ENCODE measurements around the gene STK38.

STK38 gene

GRCh38 chr6:36563237-36563927 lies 16.1 kb upstream of the STK38 start:
- no peak for DNase-seq

GRCh38 chr6:36560822-36561221 lies 13.5 kb upstream of the STK38 start:
- DNase-seq: no peak

GRCh38 chr6:36559011-36559793 lies 11.9 kb upstream of the STK38 start:
- DNase-seq: no peak

GRCh38 chr6:36556281-36556680 lies 9.0 kb upstream of the STK38 start:
- peak; percentile 14 for DNase-seq

- peak; percentile 5 for DNase-seq
These were observed 8.5 kb upstream of the STK38 start for GRCh38 chr6:36555750-36556252.

- DNase-seq: peak; percentile 45
These were observed 3.3 kb upstream of the STK38 start for GRCh38 chr6:36550473-36551000.

GRCh38 chr6:36548401-36548743 lies 1.1 kb upstream of the STK38 start:
- no peak for DNase-seq

GRCh38 chr6:36547646-36548400 lies 544 bp upstream of the STK38 start:
- DNase-seq: no peak

- peak; percentile 55 for DNase-seq
These were observed 865 bp downstream of the STK38 start for GRCh38 chr6:36546308-36546919.

- DNase-seq: no peak
These were observed 1.4 kb downstream of the STK38 start for GRCh38 chr6:36545767-36546307.

GRCh38 chr6:36544228-36544627 lies 3.1 kb downstream of the STK38 start:
- DNase-seq: no peak

GRCh38 chr6:36542041-36542440 lies 5.2 kb downstream of the STK38 start:
- no peak for DNase-seq

GRCh38 chr6:36539814-36540568 lies 7.3 kb downstream of the STK38 start:
- DNase-seq: no peak

GRCh38 chr6:36536873-36537547 lies 10.3 kb downstream of the STK38 start:
- no peak for DNase-seq

GRCh38 chr6:36533321-36533720 lies 14.0 kb downstream of the STK38 start:
- no peak for DNase-seq

GRCh38 chr6:36526066-36526465 lies 21.2 kb downstream of the STK38 start:
- DNase-seq: no peak

GRCh38 chr6:36525346-36525745 lies 21.9 kb downstream of the STK38 start:
- DNase-seq: no peak

GRCh38 chr6:36524871-36525270 lies 22.4 kb downstream of the STK38 start:
- no peak for DNase-seq

- DNase-seq: no peak
These were observed 23.3 kb downstream of the STK38 start for GRCh38 chr6:36523936-36524499.

- DNase-seq: no peak
These were observed 23.8 kb downstream of the STK38 start for GRCh38 chr6:36523451-36523850.

- no peak for DNase-seq
These were observed 27.9 kb downstream of the STK38 start for GRCh38 chr6:36519352-36519751.

Measured in islet precursor cell (in vitro differentiated cells).